BJ (cell line): ENCODE data around the gene SPINK8. TPM values are rescaled to one million over a fixed set of nuclear protein-coding genes. Genes with fewer than 3 reads are reported as not detected.

ENCODE experiments used
- CTCF ChIA-PET: fragments of 350-600 bp; formaldehyde crosslinking; extraction: SDS; loops from one replicate; lab custom pipeline; 2021; ENCODE audit warnings: antibody characterized with exemption, inconsistent platforms; lab: Yijun Ruan, JAX
- POLR2A ChIA-PET: fragments of 300-600 bp; sonication (Branson Sonifier 250); formaldehyde crosslinking; extraction: SDS; loops from one replicate; lab custom pipeline; 2021; ENCODE audit warnings: antibody characterized with exemption; lab: Charles Lee
- DNase-seq: peaks from one replicate; pipeline ENCODE4 v3.0.0-alpha.2; 2011; ENCODE audit warnings: low read depth
- H3K27me3 ChIP-seq: 2 replicates; pipeline ENCODE4 v1.6.0; 2011; ENCODE audit warnings: low read length; ENCODE audit not compliant: control insufficient read depth, insufficient read depth
- H3K36me3 ChIP-seq: 2 replicates; pipeline ENCODE4 v1.5.1; 2011; ENCODE audit warnings: low read length; ENCODE audit not compliant: control insufficient read depth, insufficient read depth
- H3K4me3 ChIP-seq: 2 replicates; pipeline ENCODE4 v1.5.1; 2011; ENCODE audit warnings: low read depth, mild to moderate bottlenecking, control low read depth, low read length
- polyA plus RNA-seq: library from polyadenylated mRNA; depleted of rRNA; stranded (reverse); fragments of >200 nt; gene quantifications from 2 replicates; pipeline ENCODE4 v1.2.3, GENCODE V29; 2011
- TF ChIP-seq, protein P1 (sequence below): IDR thresholded peaks from 2 replicates; pipeline ENCODE4 v1.5.1; 2011; ENCODE audit warnings: low read depth, mild to moderate bottlenecking, control low read depth, inconsistent platforms, low read length, moderate library complexity; ENCODE audit not compliant: insufficient read depth

The SPINK8 gene
- polyA plus RNA-seq, 1 experiment: not detected

DNA sequence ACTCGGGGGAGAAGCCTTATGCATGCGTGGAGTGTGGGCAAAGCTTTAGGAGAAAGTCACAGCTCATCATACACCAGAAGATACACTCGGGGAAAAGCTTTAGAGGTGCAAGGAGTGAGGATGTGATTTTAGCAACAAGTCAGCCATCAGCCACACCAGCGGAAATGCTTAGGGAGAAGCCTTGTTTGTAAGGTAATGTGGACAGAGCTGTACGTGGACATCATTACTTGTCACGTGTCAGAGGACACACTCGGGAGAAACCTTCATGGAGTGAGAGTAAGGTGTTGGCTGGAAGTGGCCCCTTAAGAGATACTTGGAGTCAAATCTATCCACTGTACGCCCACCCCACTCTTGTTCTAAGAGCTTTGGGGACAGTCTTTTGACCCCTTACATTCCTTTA lies 63.9 kb downstream of the SPINK8 start:
- TF ChIP-seq, protein P1, sequence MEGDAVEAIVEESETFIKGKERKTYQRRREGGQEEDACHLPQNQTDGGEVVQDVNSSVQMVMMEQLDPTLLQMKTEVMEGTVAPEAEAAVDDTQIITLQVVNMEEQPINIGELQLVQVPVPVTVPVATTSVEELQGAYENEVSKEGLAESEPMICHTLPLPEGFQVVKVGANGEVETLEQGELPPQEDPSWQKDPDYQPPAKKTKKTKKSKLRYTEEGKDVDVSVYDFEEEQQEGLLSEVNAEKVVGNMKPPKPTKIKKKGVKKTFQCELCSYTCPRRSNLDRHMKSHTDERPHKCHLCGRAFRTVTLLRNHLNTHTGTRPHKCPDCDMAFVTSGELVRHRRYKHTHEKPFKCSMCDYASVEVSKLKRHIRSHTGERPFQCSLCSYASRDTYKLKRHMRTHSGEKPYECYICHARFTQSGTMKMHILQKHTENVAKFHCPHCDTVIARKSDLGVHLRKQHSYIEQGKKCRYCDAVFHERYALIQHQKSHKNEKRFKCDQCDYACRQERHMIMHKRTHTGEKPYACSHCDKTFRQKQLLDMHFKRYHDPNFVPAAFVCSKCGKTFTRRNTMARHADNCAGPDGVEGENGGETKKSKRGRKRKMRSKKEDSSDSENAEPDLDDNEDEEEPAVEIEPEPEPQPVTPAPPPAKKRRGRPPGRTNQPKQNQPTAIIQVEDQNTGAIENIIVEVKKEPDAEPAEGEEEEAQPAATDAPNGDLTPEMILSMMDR: no peak
- no peak for DNase-seq
- ChIA-PET POLR2A (no interaction called here), CTCF (interaction anchor here (9.8 kb wide), 1 partner anchor 165 kb away, joined by 263 read pairs; no protein-coding TSS in a partner anchor)
- no peak overlapping the region for H3K4me3 ChIP-seq
- no peaks in the 10 kb centered on the region for H3K27me3 ChIP-seq
- peaks cover 3% of the 10 kb centered on the region; the same call in 1 of the 2 replicates for H3K36me3 ChIP-seq

DNA sequence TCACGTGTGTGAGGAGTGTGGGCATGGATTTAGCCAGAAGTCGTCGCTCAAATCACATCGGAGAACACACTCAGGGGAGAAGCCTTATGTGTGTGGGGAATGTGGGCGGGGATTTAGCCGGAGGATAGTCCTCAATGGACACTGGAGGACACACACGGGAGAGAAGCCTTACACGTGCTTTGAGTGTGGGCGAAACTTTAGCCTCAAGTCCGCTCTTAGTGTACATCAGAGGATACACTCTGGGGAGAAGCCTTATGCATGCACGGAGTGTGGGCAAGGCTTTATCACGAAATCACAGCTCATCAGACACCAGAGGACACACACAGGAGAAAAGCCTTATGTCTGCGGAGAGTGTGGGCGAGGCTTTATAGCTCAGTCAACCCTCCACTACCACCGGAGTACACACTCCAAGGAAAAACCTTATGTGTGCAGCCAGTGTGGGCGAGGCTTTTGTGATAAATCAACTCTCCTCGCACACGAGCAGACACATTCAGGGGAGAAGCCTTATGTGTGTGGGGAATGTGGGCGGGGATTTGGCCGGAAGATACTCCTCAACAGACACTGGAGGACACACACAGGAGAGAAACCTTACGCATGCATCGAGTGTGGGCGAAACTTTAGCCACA lies 64.4 kb downstream of the SPINK8 start:
- POLR2A ChIA-PET: no interaction called here
- no peak overlapping the region for H3K4me3 ChIP-seq
- TF ChIP-seq, protein P1: no peak
- CTCF ChIA-PET: interaction anchor here (2.1 to 9.8 kb wide), 2 partner anchors 132 to 165 kb away, joined by 9 to 263 read pairs; no protein-coding TSS in a partner anchor
- no peak for DNase-seq
- no peaks in the 10 kb centered on the region for H3K27me3 ChIP-seq
- H3K36me3 ChIP-seq: peaks cover 3% of the 10 kb centered on the region; the same call in 1 of the 2 replicates

DNA sequence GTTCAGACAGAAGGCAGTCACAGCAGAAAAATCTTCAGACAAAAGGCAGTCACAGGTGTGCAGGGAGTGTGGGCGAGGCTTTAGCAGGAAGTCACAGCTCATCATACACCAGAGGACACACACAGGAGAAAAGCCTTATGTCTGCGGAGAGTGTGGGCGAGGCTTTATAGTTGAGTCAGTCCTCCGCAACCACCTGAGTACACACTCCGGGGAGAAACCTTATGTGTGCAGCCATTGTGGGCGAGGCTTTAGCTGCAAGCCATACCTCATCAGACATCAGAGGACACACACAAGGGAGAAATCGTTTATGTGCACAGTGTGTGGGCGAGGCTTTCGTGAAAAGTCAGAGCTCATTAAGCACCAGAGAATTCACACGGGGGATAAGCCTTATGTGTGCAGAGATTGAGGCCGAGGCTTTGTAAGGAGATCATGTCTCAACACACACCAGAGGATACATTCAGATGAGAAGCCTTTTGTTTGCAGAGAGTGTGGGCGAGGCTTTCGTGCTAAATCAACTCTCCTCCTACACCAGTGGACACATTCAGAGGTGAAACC lies 65.0 kb downstream of the SPINK8 start:
- Histone ChIP-seq H3K36me3 (peaks cover 3% of the 10 kb centered on the region; the same call in 1 of the 2 replicates), H3K4me3 (no peak overlapping the region), H3K27me3 (no peaks in the 10 kb centered on the region)
- TF ChIP-seq, protein P1: no peak
- CTCF ChIA-PET: interaction anchor here (2.1 to 9.8 kb wide), 2 partner anchors 132 to 166 kb away, joined by 9 to 263 read pairs; no protein-coding TSS in a partner anchor
- POLR2A ChIA-PET: no interaction called here
- DNase-seq: no peak

DNA sequence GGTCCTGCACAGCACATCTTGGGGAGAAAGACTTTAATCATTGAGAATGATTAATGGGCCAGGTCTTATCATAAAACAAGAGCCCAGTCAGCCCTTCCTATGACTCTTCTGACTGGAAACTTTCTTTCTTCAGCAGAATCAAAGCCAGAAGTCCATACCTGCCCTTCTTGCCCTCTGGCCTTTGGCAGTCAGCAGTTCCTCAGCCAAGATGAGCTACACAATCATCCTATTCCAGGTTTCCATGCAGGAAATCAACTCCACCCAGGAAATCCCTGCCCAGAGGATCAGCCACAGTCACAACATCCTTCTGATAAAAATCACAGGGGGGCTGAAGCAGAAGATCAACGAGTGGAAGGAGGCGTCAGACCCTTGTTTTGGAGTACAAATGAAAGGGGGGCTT lies 65.7 kb downstream of the SPINK8 start:
- Histone ChIP-seq H3K27me3 (no peaks in the 10 kb centered on the region), H3K4me3 (no peak overlapping the region), H3K36me3 (peaks cover 3% of the 10 kb centered on the region; the same call in 1 of the 2 replicates)
- CTCF ChIA-PET: interaction anchor here (0.5 to 9.8 kb wide), 3 partner anchors 133 to 625 kb away, joined by 3 to 263 read pairs (median 9); no protein-coding TSS in a partner anchor
- TF ChIP-seq, protein P1: no peak
- POLR2A ChIA-PET: no interaction called here
- DNase-seq: no peak

DNA sequence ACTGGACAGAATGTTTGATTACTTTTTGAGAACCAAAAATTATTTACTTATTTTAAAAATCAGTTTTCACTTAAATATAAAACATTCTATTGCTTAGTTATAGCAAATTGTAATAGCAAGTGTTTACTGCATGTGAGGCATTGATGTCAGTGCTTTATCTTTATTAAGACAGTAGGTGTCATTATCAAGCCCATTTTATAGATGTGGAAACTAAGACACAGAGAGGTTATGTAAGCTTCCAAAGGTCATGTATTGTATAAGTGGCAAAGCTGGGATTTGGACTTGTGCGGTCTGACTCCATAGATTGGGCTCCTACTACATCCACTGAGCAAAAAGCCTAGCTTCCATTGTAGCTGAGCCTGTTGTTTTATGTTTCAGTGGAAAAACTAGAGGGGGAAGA lies 74.9 kb downstream of the SPINK8 start:
- Histone ChIP-seq H3K4me3 (no peak overlapping the region), H3K36me3 (no peaks in the 10 kb centered on the region), H3K27me3 (no peaks in the 10 kb centered on the region)
- POLR2A ChIA-PET: no interaction called here
- CTCF ChIA-PET: interaction anchor here (1.0 to 1.5 kb wide), 2 partner anchors 9 to 178 kb away, joined by 3 to 5 read pairs; no protein-coding TSS in a partner anchor
- DNase-seq: no peak
- TF ChIP-seq, protein P1: no peak
